GM19238 (cell line): Measurements from ENCODE around the gene MPL.

Experiments
- DNase-seq: peaks from one replicate; pipeline ENCODE4 v3.0.0; 2011; ENCODE audit warnings: low spot score; ENCODE audit not compliant: insufficient read length

The MPL gene

GRCh38 chr1:43337588-43337987, at the start of gene MPL:
TSS of gene MPL (plus strand) at chr1:43337818. CDS start at chr1:43337849, 31 bp downstream.
- DNase-seq: no peak

- no peak for DNase-seq
Observed at GRCh38 chr1:43288058-43288784, 49.4 kb upstream of the MPL start.

- DNase-seq: no peak
Observed at GRCh38 chr1:43288785-43289706, 48.6 kb upstream of the MPL start.

GRCh38 chr1:43292216-43292615, 45.4 kb upstream of the MPL start:
- DNase-seq: no peak

- no peak for DNase-seq
Observed at GRCh38 chr1:43292679-43293078, 44.9 kb upstream of the MPL start.

- no peak for DNase-seq
Observed at GRCh38 chr1:43293176-43293575, 44.4 kb upstream of the MPL start.

GRCh38 chr1:43293896-43294760, 43.5 kb upstream of the MPL start:
- DNase-seq: no peak

- DNase-seq: no peak
Observed at GRCh38 chr1:43294761-43295160, 42.9 kb upstream of the MPL start.

- DNase-seq: no peak
Observed at GRCh38 chr1:43296207-43296606, 41.4 kb upstream of the MPL start.

GRCh38 chr1:43298055-43298454, 39.6 kb upstream of the MPL start:
- no peak for DNase-seq

- no peak for DNase-seq
Observed at GRCh38 chr1:43299101-43299500, 38.5 kb upstream of the MPL start.

- DNase-seq: no peak
Observed at GRCh38 chr1:43300378-43301094, 37.1 kb upstream of the MPL start, which contains the start of gene TIE1. TSS of gene TIE1 (plus strand) at chr1:43300982. CDS start at chr1:43301072, 90 bp downstream.

GRCh38 chr1:43302201-43302600, 35.4 kb upstream of the MPL start:
- DNase-seq: no peak

- no peak for DNase-seq
Observed at GRCh38 chr1:43302721-43303470, 34.7 kb upstream of the MPL start.

GRCh38 chr1:43303471-43304313, 33.9 kb upstream of the MPL start:
- DNase-seq: no peak

GRCh38 chr1:43304314-43304681, 33.3 kb upstream of the MPL start:
- no peak for DNase-seq

- DNase-seq: no peak
Observed at GRCh38 chr1:43304771-43305300, 32.8 kb upstream of the MPL start.

- DNase-seq: no peak
Observed at GRCh38 chr1:43305461-43305860, 32.2 kb upstream of the MPL start.
